ENCODE results near the gene OR10D3. TPM values are rescaled to one million over a fixed set of nuclear protein-coding genes. Genes with fewer than 3 reads are reported as not detected.

Gene OR10D3
- total and polyA plus RNA-seq, 2 donors (not counting 1 experiment from before 2014, with no cell fraction given), result not detected

GRCh38 chr11:124202951-124203350 is 19.8 kb downstream of the OR10D3 start:
- Histone ChIP-seq H3K9me3 (ENCODE audit: control extremely low read depth in 1 of 3, control insufficient read depth in 2 of 3, insufficient read depth in 1 of 3, low read length in 2 of 3) (no peaks in the 10 kb centered on the region), H4K20me1 (ENCODE audit: control insufficient read depth, insufficient read depth, low read length, poor library complexity, severe bottlenecking) (no peaks in the 10 kb centered on the region), H3K4me1 (ENCODE audit: control insufficient read depth in 2 of 2, insufficient read depth in 2 of 2, low read length in 2 of 2) (no peaks in the 10 kb centered on the region), H2AFZ (ENCODE audit: insufficient read depth, low read depth, low read length, poor library complexity, severe bottlenecking) (no peak overlapping the region), H3K27ac (ENCODE audit: low read length in 2 of 2) (no peak overlapping the region), H3K27me3 (replicated peaks in 1 of 4; ENCODE audit: control extremely low read depth in 1 of 4, control insufficient read depth in 3 of 4, insufficient read depth in 4 of 4, low read length in 3 of 4) (no peaks in the 10 kb centered on the region), H3K4me2 (replicated peaks; ENCODE audit: low read depth, low read length, poor library complexity, severe bottlenecking) (no peak overlapping the region), H3K36me3 (replicated peaks in 1 of 2; ENCODE audit: control extremely low read depth in 1 of 2, control insufficient read depth in 1 of 2, extremely low read depth in 1 of 2, insufficient read depth in 2 of 2, low read length in 1 of 2) (no peaks in the 10 kb centered on the region), H3K9ac (ENCODE audit: low read length) (no peak overlapping the region), H3K79me2 (ENCODE audit: control insufficient read depth, insufficient read depth, low read length) (no peaks in the 10 kb centered on the region), H3K4me3 (ENCODE audit: control extremely low read depth in 1 of 5, extremely low read depth in 1 of 5, insufficient read depth in 1 of 5, low read depth in 2 of 5, low read length in 4 of 5) (no peak overlapping the region)
- DNase-seq, result no peak
- ChIA-PET CTCF (no interaction called here), POLR2A (no interaction called here)
- H3K27ac Mint-ChIP-seq, result no peak overlapping the region
- intact Hi-C loops (cut with micrococcal nuclease), result no loop called here
- TF ChIP-seq, protein P1, sequence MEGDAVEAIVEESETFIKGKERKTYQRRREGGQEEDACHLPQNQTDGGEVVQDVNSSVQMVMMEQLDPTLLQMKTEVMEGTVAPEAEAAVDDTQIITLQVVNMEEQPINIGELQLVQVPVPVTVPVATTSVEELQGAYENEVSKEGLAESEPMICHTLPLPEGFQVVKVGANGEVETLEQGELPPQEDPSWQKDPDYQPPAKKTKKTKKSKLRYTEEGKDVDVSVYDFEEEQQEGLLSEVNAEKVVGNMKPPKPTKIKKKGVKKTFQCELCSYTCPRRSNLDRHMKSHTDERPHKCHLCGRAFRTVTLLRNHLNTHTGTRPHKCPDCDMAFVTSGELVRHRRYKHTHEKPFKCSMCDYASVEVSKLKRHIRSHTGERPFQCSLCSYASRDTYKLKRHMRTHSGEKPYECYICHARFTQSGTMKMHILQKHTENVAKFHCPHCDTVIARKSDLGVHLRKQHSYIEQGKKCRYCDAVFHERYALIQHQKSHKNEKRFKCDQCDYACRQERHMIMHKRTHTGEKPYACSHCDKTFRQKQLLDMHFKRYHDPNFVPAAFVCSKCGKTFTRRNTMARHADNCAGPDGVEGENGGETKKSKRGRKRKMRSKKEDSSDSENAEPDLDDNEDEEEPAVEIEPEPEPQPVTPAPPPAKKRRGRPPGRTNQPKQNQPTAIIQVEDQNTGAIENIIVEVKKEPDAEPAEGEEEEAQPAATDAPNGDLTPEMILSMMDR (IDR thresholded peaks at IDR 0.05), result no peak
- TF ChIP-seq EZH2 (IDR thresholded peaks at IDR 0.05; ENCODE audit: borderline replicate concordance, insufficient read depth, low read depth, low read length, poor library complexity, severe bottlenecking), result no peak
- peaks cover 3% of the 10 kb centered on the region for H3K27me3 Mint-ChIP-seq
- H3K4me3 Mint-ChIP-seq, result no peak overlapping the region
- H3K4me1 Mint-ChIP-seq, result no peaks in the 10 kb centered on the region
- no peak for ATAC-seq (ENCODE audit: low read depth)
- WGBS (ENCODE audit: insufficient coverage), result 62% methylated on average over 2 of the region's 3 CpGs
- no peaks in the 10 kb centered on the region for H3K9me3 Mint-ChIP-seq (ENCODE audit: insufficient read depth)

DNA sequence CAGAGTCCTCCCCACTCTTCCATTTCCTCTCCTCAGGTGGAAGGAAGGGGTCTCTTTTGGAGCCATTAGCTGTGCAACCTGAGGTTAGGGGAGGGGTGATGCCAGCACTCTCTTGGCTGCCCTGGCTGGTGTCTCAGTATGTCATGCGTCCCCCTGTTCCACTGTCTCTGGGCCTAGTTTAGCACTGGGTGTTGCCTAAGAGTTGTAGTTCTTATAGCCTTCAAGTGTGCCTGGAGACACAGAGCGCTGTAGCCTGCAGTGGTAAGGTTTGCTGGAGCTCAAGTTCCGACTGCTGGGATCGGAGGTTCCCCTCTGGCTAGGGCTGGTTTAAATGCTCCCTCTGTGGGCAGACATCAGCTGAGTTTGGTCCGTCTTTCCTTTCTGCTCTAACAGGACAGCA is 20.9 kb downstream of the OR10D3 start:
- no peak overlapping the region for H2AFZ ChIP-seq (ENCODE audit: insufficient read depth, low read depth, low read length, poor library complexity, severe bottlenecking)
- no peak for DNase-seq
- no peaks in the 10 kb centered on the region for H3K9me3 Mint-ChIP-seq (ENCODE audit: insufficient read depth)
- H3K4me2 ChIP-seq (replicated peaks; ENCODE audit: low read depth, low read length, poor library complexity, severe bottlenecking), result no peak overlapping the region
- no peaks in the 10 kb centered on the region for H3K4me1 ChIP-seq (ENCODE audit: control insufficient read depth in 2 of 2, insufficient read depth in 2 of 2, low read length in 2 of 2)
- H3K4me3 Mint-ChIP-seq, result no peak overlapping the region
- ChIA-PET POLR2A (no interaction called here), CTCF (no interaction called here)
- no peak overlapping the region for H3K4me3 ChIP-seq (ENCODE audit: control extremely low read depth in 1 of 5, extremely low read depth in 1 of 5, insufficient read depth in 1 of 5, low read depth in 2 of 5, low read length in 4 of 5)
- H3K9ac ChIP-seq (ENCODE audit: low read length), result no peak overlapping the region
- no peak overlapping the region for H3K27ac ChIP-seq (ENCODE audit: low read length in 2 of 2)
- no peaks in the 10 kb centered on the region for H3K36me3 ChIP-seq (replicated peaks in 1 of 2; ENCODE audit: control extremely low read depth in 1 of 2, control insufficient read depth in 1 of 2, extremely low read depth in 1 of 2, insufficient read depth in 2 of 2, low read length in 1 of 2)
- TF ChIP-seq, protein P1 (IDR thresholded peaks at IDR 0.05), result no peak
- TF ChIP-seq EZH2 (IDR thresholded peaks at IDR 0.05; ENCODE audit: borderline replicate concordance, insufficient read depth, low read depth, low read length, poor library complexity, severe bottlenecking), result no peak
- no peaks in the 10 kb centered on the region for H3K27me3 Mint-ChIP-seq
- WGBS (ENCODE audit: insufficient coverage), result 97% methylated on average over 4 of the region's 5 CpGs
- no peak overlapping the region for H3K27ac Mint-ChIP-seq
- no peaks in the 10 kb centered on the region for H4K20me1 ChIP-seq (ENCODE audit: control insufficient read depth, insufficient read depth, low read length, poor library complexity, severe bottlenecking)
- no peaks in the 10 kb centered on the region for H3K9me3 ChIP-seq (ENCODE audit: control extremely low read depth in 1 of 3, control insufficient read depth in 2 of 3, insufficient read depth in 1 of 3, low read length in 2 of 3)
- H3K4me1 Mint-ChIP-seq, result no peaks in the 10 kb centered on the region
- no peaks in the 10 kb centered on the region for H3K79me2 ChIP-seq (ENCODE audit: control insufficient read depth, insufficient read depth, low read length)
- intact Hi-C loops (cut with micrococcal nuclease), result no loop called here
- ATAC-seq (ENCODE audit: low read depth), result no peak
- H3K27me3 ChIP-seq (replicated peaks in 1 of 4; ENCODE audit: control extremely low read depth in 1 of 4, control insufficient read depth in 3 of 4, insufficient read depth in 4 of 4, low read length in 3 of 4), result no peaks in the 10 kb centered on the region

Measured in B cell (primary cell).